AG04450 (cell line): ENCODE results near the gene HELZ. TPM values are rescaled to one million over a fixed set of nuclear protein-coding genes. Genes with fewer than 3 reads are reported as not detected.
"Not testable (repeated sequence)": the region's sequence is repeated elsewhere in the genome, so short reads cannot be mapped to it uniquely, and the experiment has no call there.

Experiments used
- CTCF ChIA-PET: fragments of 300-600, 350-600 bp; formaldehyde crosslinking; extraction: SDS; loops from one replicate; lab custom pipeline; 2022; ENCODE audit warnings: antibody characterized with exemption, inconsistent platforms; lab: Charles Lee
- POLR2A ChIA-PET: fragments of 350-600 bp; formaldehyde crosslinking; extraction: SDS; loops from one replicate; lab custom pipeline; 2021; ENCODE audit warnings: antibody characterized with exemption, inconsistent platforms; lab: Yijun Ruan, JAX
- DNase-seq: peaks from one replicate; pipeline ENCODE4 v3.0.0-alpha.2; 2011; ENCODE audit warnings: low read depth, low spot score
- H3K27ac ChIP-seq: one replicate; pipeline ENCODE4 v1.5.1; 2012; ENCODE audit warnings: low read depth, low read length, control low read depth
- H3K27me3 ChIP-seq: one replicate; pipeline ENCODE4 v1.6.0; 2012; ENCODE audit warnings: low read length; ENCODE audit not compliant: control insufficient read depth, insufficient read depth
- H3K4me3 ChIP-seq: 2 replicates; pipeline ENCODE4 v1.5.1; 2011; ENCODE audit warnings: mild to moderate bottlenecking, low read depth, low read length, control low read depth
- H3K9me3 ChIP-seq: 2 replicates; pipeline ENCODE4 v1.5.1; 2012; ENCODE audit warnings: low read length; ENCODE audit not compliant: control insufficient read depth, insufficient read depth
- polyA plus RNA-seq: library from polyadenylated mRNA; depleted of rRNA; stranded (reverse); fragments of >200 nt; gene quantifications from 2 replicates; pipeline ENCODE4 v1.2.3, GENCODE V29; 2011
- TF ChIP-seq, protein P1 (sequence below): IDR thresholded peaks from 2 replicates; pipeline ENCODE4 v1.5.1; 2011; ENCODE audit warnings: low read depth, low read length, control low read depth, inconsistent platforms

HELZ gene
- polyA plus RNA-seq, 1 experiment: 28.2 TPM

DNA sequence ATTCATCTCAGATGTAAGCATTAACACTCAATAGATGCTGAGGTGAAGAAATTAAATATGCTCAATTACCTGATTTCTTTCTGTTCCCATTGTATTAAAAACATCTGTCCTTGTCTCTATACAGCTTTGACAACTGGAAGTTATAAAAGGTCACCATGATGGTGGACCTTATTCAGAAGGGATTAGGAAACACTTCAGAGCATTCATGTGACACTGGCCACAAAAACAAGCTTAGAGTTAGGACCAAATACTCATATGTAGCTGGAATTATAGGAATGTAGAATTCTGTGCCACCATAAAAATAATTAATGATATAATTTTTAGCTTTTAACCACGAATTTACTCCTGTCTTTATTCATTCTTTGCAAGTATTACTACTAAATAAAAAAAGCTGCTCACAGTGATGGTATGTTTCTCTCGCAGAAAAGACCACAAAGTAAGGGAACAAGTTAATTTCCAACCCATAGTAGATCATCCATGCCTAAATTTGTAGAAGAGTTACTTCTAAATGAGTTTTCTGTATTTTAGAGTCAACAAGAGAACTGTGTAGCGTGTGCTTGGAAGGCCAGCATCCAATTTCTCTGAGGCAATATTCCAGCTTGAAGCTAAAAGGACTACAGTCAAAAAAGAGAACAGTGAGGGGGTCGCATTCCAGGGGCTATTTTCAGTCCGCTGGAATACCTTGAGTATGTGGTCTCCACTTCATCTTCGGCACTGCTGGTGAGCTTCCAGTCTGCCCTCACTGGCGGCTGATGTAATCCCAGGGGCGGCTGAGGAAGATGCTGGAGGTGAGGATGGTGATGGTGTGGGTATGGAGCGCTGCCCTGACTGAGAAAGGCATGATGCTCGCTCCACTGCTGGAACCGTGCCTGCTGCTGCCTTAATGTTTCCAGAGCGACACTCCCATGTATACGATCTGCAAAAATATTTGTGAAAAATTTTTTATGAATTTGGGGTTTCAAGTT, 136.9 kb downstream of the HELZ start:
- H3K9me3 ChIP-seq: no peaks in the 10 kb centered on the region
- ChIA-PET POLR2A (no interaction called here), CTCF (interaction anchor here (0.5 kb wide), 1 partner anchor 647 kb away, joined by 5 read pairs; no protein-coding TSS in a partner anchor)
- H3K4me3 ChIP-seq: no peak overlapping the region
- no peak overlapping the region for H3K27ac ChIP-seq
- TF ChIP-seq, protein P1, sequence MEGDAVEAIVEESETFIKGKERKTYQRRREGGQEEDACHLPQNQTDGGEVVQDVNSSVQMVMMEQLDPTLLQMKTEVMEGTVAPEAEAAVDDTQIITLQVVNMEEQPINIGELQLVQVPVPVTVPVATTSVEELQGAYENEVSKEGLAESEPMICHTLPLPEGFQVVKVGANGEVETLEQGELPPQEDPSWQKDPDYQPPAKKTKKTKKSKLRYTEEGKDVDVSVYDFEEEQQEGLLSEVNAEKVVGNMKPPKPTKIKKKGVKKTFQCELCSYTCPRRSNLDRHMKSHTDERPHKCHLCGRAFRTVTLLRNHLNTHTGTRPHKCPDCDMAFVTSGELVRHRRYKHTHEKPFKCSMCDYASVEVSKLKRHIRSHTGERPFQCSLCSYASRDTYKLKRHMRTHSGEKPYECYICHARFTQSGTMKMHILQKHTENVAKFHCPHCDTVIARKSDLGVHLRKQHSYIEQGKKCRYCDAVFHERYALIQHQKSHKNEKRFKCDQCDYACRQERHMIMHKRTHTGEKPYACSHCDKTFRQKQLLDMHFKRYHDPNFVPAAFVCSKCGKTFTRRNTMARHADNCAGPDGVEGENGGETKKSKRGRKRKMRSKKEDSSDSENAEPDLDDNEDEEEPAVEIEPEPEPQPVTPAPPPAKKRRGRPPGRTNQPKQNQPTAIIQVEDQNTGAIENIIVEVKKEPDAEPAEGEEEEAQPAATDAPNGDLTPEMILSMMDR: no peak
- no peaks in the 10 kb centered on the region for H3K27me3 ChIP-seq
- DNase-seq: no peak

DNA sequence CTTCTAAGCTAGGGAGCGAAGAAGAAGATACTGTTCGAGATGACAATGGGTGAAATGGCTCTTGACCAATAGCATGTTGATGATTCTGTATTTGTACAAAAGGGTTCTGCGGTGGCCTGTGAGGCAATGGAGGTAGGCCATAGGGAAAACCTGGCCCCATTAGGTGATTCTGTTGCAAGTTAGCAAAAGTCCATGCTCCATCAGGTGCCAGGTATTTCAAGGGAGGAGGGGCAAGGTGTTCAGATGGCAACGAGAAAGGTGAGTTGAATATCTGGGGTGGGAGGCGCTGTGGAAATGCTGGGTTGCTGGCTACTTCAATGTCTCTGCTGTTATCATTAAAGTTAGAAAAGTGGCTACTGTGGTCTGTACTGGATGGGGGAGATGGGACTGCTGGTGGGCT, 137.8 kb downstream of the HELZ start:
- ChIA-PET POLR2A (no interaction called here), CTCF (no interaction called here)
- no peak for DNase-seq
- Histone ChIP-seq H3K9me3 (no peaks in the 10 kb centered on the region), H3K4me3 (no peak overlapping the region), H3K27ac (no peak overlapping the region), H3K27me3 (no peaks in the 10 kb centered on the region)
- TF ChIP-seq, protein P1: no peak

DNA sequence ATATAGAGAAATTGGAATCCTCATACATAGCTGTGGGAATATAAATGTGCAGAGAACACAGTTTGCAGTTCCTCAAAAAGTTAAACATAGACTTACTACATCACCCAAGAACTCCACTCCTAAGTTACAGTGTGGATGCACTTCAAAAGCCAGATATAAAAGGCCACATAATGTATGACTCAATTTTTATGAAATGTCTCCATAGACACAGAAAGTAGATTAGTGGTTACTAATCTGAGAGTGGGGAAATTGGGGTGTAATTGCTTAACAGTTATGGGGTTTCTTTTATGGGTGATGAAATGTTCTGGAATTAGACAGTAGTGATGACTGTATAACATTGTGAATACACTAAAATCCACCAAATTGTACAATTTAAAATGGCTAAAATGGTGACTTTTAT, 139.8 kb downstream of the HELZ start:
- CTCF ChIA-PET: no interaction called here
- POLR2A ChIA-PET: no interaction called here
- H3K27ac ChIP-seq: no peak overlapping the region
- no peaks in the 10 kb centered on the region for H3K9me3 ChIP-seq
- no peak for DNase-seq
- no peak overlapping the region for H3K4me3 ChIP-seq
- no peaks in the 10 kb centered on the region for H3K27me3 ChIP-seq
- TF ChIP-seq, protein P1: no peak

DNA sequence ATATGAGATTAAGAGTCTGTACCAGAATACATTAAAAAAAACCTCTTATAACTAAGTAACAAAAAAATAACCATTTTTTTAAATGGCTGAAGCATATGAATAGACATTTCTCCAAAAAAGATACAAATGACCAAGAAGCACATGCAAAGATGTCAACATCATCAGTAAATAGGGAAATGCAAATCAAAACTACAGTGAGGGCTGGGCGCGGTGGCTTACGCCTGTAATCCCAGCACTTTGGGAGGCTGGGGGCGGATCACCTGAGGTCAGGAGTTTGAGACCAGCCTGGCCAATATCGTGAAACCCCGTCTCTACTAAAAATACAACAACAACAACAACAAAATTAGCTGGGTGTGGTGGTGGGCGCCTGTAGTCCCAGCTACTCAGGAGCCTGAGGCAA, 140.4 kb downstream of the HELZ start:
- H3K4me3 ChIP-seq, H3K27me3 ChIP-seq, H3K9me3 ChIP-seq, H3K27ac ChIP-seq, CTCF ChIA-PET, DNase-seq, POLR2A ChIA-PET: not testable (repeated sequence)

DNA sequence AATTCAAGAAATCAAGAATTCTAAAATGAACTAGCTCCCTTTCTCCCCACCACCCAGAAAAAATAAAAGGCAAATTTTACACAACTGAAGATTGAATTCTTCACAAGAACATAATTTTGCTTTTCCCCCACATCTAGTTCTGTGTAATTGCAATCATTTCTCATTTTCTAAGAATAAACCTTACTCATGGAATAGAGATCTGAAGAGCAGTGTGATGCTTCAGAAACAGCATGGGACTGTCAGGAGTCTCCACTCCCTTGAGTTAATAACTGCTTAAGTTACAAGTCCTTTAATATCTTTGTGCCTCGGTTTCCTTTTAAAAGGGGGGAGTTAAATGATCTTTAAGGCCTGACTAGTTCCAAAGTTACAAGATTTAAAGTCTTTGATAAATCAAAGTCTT, 147.0 kb downstream of the HELZ start:
- CTCF ChIA-PET: no interaction called here
- POLR2A ChIA-PET: no interaction called here

More for the DNA sequence above, 147.0 kb downstream of the HELZ start:
- H3K4me3 ChIP-seq: no peak overlapping the region
- no peaks in the 10 kb centered on the region for H3K27me3 ChIP-seq
- no peak overlapping the region for H3K27ac ChIP-seq
- no peaks in the 10 kb centered on the region for H3K9me3 ChIP-seq
- TF ChIP-seq, protein P1: no peak
- no peak for DNase-seq
